ENCODE results near the gene SMARCA4.

Gene SMARCA4

DNA sequence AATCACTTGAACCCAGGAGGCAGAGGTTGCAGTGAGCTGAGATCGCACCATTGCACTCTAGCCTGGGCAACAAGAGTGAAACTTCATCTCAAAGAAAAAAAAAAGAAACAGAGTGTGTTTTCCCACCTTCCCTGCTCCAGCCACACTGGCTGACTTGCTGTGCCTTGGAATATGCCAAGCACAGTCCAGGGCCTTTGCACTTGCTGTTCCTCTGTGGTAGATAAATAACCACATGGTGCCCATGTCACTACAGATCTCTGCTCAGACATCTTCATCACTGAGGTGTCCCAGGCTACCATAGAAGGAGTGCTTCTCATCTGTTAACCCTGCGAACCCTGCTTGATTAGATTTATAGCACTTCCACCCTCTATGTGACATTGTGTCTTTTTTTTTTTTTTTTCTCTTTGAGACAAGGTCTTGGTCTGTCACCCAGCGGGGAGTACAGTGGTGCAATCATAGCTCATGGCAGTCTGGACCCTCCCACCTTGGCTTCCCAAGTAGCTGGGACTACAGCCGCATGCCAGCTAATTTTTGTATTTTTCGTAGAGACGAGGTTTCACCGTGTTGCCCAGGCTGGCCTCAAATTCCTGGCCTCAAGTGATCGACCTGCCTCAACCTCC, 10.4 kb downstream of the SMARCA4 start:
- no peak for TF ChIP-seq CTCF (IDR thresholded peaks at IDR 0.05; ENCODE audit: low read depth, low read length)

DNA sequence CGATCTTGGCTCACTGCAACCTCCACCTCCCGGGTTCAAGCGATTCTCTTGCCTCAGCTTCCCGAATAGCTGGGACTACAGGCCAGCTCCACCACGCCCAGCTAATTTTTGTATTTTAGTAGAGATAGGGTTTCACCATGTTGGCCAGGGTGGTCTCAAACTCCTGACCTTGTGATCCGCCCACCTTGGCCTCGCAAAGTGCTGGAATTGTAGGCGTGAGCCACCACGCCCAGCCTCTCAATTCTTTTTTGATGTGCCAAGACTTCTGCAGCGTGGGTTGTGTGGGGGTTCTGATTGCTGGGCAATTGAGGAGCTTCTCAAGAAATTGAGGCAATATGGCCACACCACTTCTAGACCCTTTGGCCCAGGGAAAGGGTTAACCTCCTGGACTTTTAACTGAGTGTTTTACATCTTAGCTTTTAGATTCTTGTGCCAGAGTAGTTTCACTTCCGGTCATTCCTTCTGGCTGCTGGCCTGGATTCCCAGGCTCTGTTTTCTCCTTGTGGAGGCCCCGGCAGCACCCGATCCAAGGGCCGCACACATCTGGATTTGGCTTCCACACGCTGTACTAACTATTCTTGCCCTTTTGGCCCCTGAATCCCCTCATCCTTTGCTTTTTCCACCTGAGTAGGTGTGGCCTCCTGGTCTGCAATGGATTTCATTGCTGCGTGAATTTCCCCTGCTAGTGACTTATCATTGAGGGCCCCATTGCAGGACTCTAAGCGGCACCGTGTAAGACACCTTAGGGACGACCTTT, 14.7 kb downstream of the SMARCA4 start:
- no peak for TF ChIP-seq CTCF (IDR thresholded peaks at IDR 0.05; ENCODE audit: low read depth, low read length)
- H3K4me3 ChIP-seq (ENCODE audit: low read depth, low read length) = no peak overlapping the region

More for the DNA sequence above, 10.4 kb downstream of the SMARCA4 start:
- H3K4me3 ChIP-seq (ENCODE audit: low read depth, low read length) = no peak overlapping the region

GRCh38 chr19:10976131-10976892, 15.5 kb downstream of the SMARCA4 start:
- no peak for TF ChIP-seq CTCF (IDR thresholded peaks at IDR 0.05; ENCODE audit: low read depth, low read length)

DNA sequence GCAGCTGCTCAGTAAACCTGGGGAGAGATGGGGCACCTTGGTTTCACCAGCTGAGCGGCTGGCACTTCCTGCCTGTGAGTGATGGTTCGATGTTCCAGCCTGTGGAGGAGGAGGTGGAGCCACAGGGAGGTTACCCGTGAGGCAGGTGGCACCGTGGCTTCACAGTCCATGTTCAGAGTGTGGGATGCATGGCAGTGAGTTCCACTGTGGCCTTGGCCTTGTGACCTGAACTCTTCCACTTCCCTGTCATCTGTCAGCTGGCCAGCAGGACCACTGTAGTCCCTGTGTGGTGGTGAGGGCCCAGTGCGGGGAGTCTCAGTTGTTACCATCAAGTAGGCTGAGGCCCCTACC, 16.9 kb downstream of the SMARCA4 start:
- no peak overlapping the region for H3K4me3 ChIP-seq (ENCODE audit: low read depth, low read length)
- no peak for TF ChIP-seq CTCF (IDR thresholded peaks at IDR 0.05; ENCODE audit: low read depth, low read length)

More at GRCh38 chr19:10976131-10976892, 15.5 kb downstream of the SMARCA4 start:
- no peak overlapping the region for H3K4me3 ChIP-seq (ENCODE audit: low read depth, low read length)

GRCh38 chr19:10979951-10980381, 19.1 kb downstream of the SMARCA4 start:
- no peak overlapping the region for H3K4me3 ChIP-seq (ENCODE audit: low read depth, low read length)
- no peak for TF ChIP-seq CTCF (IDR thresholded peaks at IDR 0.05; ENCODE audit: low read depth, low read length)

DNA sequence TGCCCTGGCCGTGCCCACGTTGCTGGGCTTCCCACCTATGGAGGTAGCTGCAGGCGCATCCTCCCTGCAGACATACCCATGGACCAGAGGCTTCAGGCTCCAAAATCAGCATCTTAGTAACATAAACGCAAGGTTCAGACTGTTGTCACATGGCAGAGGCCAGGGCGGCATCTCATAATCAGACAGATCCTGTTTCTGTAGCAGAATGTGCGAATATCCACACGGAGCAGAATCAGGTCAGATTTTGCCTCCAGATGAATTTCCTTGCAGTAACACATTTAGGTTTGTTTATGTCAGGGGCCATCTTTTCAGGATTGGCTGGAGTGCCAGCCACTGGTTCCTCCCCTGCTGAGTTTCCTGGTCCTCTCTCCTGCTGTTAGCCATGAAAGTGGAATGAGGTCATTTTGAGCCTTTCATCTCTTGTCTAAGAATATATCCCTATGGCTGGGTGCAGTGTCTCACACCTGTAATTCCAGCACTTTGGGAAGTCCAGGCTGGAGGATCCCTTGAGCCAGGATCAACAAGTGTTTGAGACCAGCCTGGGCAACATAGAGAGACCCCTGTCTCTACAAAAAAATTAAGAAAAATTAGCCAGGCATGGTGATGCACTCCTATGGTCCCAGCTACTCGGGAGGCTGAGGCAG, 20.5 kb downstream of the SMARCA4 start:
- no peak for TF ChIP-seq CTCF (IDR thresholded peaks at IDR 0.05; ENCODE audit: low read depth, low read length)
- no peak overlapping the region for H3K4me3 ChIP-seq (ENCODE audit: low read depth, low read length)
